Measurements from ENCODE around the gene DUS3L. TPM values are rescaled to one million over a fixed set of nuclear protein-coding genes. Genes with fewer than 3 reads are reported as not detected.

DUS3L gene
- total and polyA plus RNA-seq, 2 of the 8 experiments (the other 6 are each of a cell fraction or from before 2014, with no cell fraction given) = 37.6 to 39.1 TPM

DNA sequence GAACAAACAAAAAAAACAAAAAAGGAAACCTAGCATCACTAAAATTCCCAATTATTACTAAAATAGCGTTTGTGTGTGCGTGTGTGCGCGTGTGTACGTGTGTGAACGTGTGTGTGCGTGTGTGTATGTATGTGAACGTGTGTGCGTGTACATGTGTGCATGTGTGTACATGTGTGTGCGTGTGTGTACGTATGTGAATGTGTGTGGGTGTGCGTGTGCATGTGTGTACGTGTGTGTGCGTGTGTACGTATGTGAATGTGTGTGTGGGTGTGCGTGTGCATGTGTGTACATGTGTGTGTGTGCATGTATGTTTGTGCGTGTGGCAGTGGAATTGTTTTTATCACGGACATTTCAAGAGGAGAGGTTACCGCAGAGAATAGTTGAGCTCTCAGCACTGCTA lies 48.9 kb downstream of the DUS3L start (continued):
- TF ChIP-seq, protein P1, sequence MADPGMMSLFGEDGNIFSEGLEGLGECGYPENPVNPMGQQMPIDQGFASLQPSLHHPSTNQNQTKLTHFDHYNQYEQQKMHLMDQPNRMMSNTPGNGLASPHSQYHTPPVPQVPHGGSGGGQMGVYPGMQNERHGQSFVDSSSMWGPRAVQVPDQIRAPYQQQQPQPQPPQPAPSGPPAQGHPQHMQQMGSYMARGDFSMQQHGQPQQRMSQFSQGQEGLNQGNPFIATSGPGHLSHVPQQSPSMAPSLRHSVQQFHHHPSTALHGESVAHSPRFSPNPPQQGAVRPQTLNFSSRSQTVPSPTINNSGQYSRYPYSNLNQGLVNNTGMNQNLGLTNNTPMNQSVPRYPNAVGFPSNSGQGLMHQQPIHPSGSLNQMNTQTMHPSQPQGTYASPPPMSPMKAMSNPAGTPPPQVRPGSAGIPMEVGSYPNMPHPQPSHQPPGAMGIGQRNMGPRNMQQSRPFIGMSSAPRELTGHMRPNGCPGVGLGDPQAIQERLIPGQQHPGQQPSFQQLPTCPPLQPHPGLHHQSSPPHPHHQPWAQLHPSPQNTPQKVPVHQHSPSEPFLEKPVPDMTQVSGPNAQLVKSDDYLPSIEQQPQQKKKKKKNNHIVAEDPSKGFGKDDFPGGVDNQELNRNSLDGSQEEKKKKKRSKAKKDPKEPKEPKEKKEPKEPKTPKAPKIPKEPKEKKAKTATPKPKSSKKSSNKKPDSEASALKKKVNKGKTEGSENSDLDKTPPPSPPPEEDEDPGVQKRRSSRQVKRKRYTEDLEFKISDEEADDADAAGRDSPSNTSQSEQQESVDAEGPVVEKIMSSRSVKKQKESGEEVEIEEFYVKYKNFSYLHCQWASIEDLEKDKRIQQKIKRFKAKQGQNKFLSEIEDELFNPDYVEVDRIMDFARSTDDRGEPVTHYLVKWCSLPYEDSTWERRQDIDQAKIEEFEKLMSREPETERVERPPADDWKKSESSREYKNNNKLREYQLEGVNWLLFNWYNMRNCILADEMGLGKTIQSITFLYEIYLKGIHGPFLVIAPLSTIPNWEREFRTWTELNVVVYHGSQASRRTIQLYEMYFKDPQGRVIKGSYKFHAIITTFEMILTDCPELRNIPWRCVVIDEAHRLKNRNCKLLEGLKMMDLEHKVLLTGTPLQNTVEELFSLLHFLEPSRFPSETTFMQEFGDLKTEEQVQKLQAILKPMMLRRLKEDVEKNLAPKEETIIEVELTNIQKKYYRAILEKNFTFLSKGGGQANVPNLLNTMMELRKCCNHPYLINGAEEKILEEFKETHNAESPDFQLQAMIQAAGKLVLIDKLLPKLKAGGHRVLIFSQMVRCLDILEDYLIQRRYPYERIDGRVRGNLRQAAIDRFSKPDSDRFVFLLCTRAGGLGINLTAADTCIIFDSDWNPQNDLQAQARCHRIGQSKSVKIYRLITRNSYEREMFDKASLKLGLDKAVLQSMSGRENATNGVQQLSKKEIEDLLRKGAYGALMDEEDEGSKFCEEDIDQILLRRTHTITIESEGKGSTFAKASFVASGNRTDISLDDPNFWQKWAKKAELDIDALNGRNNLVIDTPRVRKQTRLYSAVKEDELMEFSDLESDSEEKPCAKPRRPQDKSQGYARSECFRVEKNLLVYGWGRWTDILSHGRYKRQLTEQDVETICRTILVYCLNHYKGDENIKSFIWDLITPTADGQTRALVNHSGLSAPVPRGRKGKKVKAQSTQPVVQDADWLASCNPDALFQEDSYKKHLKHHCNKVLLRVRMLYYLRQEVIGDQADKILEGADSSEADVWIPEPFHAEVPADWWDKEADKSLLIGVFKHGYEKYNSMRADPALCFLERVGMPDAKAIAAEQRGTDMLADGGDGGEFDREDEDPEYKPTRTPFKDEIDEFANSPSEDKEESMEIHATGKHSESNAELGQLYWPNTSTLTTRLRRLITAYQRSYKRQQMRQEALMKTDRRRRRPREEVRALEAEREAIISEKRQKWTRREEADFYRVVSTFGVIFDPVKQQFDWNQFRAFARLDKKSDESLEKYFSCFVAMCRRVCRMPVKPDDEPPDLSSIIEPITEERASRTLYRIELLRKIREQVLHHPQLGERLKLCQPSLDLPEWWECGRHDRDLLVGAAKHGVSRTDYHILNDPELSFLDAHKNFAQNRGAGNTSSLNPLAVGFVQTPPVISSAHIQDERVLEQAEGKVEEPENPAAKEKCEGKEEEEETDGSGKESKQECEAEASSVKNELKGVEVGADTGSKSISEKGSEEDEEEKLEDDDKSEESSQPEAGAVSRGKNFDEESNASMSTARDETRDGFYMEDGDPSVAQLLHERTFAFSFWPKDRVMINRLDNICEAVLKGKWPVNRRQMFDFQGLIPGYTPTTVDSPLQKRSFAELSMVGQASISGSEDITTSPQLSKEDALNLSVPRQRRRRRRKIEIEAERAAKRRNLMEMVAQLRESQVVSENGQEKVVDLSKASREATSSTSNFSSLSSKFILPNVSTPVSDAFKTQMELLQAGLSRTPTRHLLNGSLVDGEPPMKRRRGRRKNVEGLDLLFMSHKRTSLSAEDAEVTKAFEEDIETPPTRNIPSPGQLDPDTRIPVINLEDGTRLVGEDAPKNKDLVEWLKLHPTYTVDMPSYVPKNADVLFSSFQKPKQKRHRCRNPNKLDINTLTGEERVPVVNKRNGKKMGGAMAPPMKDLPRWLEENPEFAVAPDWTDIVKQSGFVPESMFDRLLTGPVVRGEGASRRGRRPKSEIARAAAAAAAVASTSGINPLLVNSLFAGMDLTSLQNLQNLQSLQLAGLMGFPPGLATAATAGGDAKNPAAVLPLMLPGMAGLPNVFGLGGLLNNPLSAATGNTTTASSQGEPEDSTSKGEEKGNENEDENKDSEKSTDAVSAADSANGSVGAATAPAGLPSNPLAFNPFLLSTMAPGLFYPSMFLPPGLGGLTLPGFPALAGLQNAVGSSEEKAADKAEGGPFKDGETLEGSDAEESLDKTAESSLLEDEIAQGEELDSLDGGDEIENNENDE (IDR thresholded peaks at IDR 0.05; ENCODE audit: insufficient replicate concordance, low read length) = no peak
- TF ChIP-seq POU5F1 (IDR thresholded peaks at IDR 0.05; ENCODE audit: low read depth, low read length) (no peak), JUND (IDR thresholded peaks at IDR 0.05; ENCODE audit: low read length) (no peak), SP2 (IDR thresholded peaks at IDR 0.05; ENCODE audit: low read length) (no peak), SP4 (IDR thresholded peaks at IDR 0.05; ENCODE audit: low read length) (no peak), RFX5 (IDR thresholded peaks at IDR 0.05; ENCODE audit: borderline replicate concordance, low read depth, low read length) (no peak), CHD2 (IDR thresholded peaks at IDR 0.05; ENCODE audit: low read length) (no peak), PHF8 (conservative IDR thresholded peaks at IDR 0.05; ENCODE audit: low read depth, low read length) (no peak), SIRT6 (IDR thresholded peaks at IDR 0.05; ENCODE audit: low read length) (no peak), RXRA (IDR thresholded peaks at IDR 0.05; ENCODE audit: insufficient read depth, low read depth, low read length) (no peak), TEAD4 (IDR thresholded peaks at IDR 0.05; ENCODE audit: low read depth, low read length) (no peak)
